ENCODE data around the gene PGPEP1.

GRCh38 chr19:18319591-18320135 lies 20.7 kb upstream of the PGPEP1 start:
- TF ChIP-seq CTCF (IDR thresholded peaks at IDR 0.05; ENCODE audit: insufficient read depth, low read length) (no peak), POLR2AphosphoS5 (IDR thresholded peaks at IDR 0.05; ENCODE audit: low read depth) (no peak; the same call in 1 of the 2 replicates), REST (IDR thresholded peaks at IDR 0.05; ENCODE audit: insufficient replicate concordance, low read depth) (no peak)
